ENCODE data around the gene KIFC3.

The KIFC3 gene

DNA sequence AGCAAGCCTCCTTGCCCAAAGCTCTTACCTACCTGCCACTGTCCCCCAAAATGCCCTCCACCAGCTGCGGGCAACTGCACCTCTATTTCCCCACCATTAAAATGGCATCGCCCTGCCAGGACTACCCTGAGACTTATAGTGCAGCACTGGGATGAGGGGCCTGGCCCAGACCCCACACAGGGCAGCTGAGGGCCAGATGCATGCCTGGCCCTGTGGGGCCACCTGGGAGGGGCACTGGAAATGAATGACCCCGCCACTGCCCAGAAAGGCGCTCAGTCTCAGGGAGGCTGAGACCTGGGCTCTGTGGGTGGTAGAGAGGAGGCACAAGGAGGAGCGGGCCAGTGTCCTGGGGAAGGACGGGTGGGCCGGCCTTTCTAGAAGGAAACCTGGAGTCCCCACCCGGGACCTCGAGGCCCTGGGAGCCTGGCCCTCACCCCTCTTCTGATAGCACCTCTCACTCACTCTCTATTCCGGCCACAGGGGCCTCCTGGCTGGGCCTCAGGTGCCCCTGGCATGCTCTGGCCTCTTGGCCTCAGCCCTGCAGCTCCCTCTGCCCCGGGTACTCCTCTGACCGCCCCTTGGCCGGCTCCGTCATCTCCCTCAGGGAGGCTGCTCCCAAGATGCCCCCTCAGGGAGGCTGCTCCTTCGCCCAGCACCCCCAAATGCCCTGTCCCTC is 39.8 kb downstream of the KIFC3 start:
- DNase-seq, result no peak

DNA sequence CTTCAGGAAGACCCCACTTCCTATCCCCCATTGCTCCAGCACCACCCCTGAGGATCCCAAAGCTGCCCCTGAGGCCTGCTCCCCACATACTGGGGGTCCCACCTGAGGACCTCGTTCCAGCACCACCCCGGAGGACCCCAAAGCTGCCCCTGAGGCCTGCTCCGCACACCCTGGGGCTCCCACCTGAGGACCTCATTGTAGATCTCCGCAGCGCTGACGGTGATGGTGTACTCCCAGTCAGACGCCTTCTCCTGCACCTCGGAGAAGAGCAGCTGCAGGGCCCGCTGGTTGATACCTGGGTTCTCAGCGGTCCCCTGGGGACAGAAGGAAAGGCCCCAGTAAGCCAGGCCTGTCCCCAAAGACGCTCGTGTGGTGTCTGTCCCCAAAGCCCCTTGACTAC is 40.3 kb downstream of the KIFC3 start:
- no peak for DNase-seq

GRCh38 chr16:57761301-57761700 is 41.0 kb downstream of the KIFC3 start:
- no peak for DNase-seq

GRCh38 chr16:57760357-57761160 is 41.7 kb downstream of the KIFC3 start:
- no peak for DNase-seq

DNA sequence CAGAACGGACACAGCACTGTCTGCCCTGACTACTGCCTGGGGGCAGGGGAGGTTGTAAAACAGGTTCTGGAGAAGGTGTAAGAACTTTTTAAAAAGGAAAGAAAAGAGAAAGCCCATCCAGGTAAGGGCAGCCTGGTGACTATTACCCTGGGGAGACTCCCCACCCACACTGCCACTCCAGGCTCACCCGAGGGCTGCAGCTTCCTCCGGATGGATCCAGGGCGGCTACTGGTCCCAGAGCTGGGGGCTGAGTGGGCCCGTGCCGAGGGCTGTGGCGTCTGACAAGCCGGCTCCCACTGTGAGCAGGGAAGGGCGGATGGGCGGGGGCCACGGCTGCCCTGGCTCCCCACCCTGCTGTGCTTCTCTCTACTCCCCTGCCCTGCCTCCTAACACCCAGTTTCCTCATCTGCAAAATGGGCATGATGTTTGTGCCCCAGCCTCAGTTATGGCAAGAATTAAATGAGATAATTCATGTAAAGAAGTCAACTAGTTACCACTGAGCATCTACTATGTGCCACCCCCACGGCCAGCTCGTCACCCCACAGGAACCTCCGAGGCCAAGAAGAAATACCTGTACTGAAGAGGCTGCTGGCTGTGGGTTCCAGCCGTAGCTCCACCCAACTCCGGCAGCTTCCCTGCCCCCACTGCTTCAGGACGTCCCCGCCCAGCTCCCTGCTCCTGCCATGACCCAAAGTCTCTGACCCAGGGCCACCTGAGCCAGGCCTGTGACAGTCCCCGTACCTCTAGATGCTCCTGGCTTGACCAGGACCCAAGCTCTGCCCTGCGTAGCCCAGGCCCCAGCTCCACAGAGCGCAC is 42.5 kb downstream of the KIFC3 start:
- DNase-seq, result peak in 1 of 2 donors; percentile 47

GRCh38 chr16:57759131-57759530 is 43.2 kb downstream of the KIFC3 start:
- no peak for DNase-seq

GRCh38 chr16:57758331-57759117 is 43.8 kb downstream of the KIFC3 start:
- peak in 1 of 2 donors; percentile 6 for DNase-seq

DNA sequence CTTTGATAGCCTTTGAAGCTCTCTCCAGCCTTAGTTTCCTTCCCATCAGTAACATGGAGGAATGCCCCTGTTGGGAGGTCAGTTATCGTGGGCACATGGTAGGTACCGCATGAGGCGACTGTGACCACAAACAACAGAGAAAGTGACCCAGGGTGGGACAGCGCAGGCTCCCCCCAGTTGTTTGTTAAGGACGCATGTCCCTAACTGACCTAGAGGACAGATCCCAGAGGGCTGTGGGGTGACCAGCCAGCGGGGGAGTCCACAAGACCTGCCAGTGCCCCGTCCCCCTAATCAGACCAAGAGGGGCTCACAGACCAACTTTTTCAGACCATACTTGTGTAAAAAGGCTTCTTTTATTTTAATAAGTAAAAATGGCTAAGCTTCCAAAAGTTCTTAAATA is 44.4 kb downstream of the KIFC3 start:
- no peak for DNase-seq

DNA sequence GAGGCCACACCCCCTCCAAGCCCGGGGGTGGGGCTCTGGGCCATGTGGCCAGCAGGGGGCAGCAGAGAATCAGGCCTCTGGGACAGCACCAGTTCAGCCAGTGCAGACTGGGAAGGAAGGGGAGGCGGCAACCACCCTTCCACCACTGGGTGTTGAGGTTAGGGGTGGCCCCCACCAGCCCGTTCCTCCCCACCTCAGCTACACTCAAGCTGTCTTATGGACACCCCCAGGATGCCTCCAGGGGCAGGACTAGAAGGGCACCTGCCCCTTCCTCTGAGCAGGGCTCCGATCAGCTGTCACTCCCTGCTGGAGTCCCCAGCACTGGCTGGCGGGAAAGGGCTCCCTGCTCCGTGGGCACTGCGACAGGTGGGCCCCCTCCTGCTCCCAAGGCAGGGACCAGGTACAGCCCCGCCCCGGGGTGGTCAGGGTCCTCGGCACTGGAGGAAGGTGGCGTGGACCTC is 44.9 kb downstream of the KIFC3 start:
- peak; percentile 65 to 98 for DNase-seq

DNA sequence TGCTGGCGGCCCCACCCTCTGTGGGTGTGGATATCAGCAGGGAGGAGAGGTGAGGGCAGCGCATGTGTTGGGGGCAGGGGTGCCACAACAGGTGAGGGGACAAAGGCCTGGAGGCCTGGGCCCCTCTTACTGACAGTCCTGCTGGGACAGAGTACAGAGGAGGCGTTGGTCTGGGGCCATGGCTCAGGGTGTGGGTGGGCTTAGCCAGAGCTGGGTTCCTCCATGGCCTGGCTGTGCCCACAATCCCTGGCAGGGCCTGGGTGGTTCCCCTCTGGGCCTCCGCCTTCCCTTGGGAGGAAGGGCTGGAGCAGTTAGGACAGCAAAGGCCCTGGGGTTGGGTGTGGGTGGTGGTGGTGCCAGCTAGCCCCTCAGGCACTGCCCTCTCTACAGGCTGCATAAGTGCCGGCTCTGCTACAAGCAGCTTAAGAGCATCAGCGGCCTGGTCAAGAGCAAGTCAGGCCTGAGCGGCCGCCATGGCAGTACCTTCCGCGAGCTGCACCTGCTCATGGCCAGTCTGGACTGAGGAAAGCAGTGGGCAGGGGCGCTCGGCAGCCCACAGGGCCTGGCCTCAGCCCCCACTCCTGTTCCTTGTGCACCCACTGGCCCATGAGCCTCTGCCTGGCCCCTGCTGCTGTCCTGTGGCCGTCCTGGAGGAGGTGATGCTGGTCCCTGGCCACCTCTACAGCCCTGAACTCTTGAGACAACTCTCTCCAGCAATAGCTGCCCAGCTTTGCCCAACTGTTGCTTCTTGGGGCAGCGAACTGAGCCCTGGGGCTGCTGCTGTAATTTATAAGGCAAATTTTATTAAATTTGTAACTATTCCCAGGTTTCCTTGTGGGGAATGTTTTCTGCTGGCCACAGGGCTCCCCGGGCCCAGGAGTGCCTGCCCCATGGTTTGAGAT is 45.6 kb downstream of the KIFC3 start:
- DNase-seq, result peak; percentile 16 to 39

- DNase-seq, result no peak
Observed at GRCh38 chr16:57755726-57756423, 46.4 kb downstream of the KIFC3 start.

DNA sequence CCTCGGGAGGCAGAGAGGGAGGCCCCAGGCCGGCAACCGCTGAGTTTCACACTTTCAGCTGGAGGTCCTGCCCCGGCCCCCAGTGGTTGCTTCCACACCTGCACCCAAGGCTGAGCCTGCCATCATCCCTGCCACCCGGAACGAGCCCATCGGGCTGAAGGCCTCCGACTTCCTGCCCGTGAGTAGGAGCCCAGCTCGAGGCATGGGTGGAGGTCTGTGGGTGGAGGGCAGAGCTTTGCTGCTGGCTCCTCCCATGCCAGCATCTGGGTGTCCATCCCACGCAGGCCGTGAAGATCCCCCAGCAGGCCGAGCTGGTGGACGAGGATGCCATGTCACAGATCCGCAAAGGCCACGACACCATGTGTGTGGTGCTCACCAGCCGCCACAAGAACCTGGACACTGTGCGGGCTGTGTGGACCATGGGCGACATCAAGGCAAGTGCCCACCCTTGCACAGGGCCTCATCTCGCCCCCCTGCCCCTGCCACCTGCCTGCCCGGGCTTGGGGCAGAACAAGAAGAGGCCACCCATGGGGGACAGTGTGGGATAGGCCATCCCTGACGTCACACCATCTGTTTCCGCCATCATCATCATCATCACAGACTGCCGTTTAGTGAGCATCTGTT is 47.1 kb downstream of the KIFC3 start:
- no peak for DNase-seq

- no peak for DNase-seq
Observed at GRCh38 chr16:57754354-57755060, 47.8 kb downstream of the KIFC3 start.

DNA sequence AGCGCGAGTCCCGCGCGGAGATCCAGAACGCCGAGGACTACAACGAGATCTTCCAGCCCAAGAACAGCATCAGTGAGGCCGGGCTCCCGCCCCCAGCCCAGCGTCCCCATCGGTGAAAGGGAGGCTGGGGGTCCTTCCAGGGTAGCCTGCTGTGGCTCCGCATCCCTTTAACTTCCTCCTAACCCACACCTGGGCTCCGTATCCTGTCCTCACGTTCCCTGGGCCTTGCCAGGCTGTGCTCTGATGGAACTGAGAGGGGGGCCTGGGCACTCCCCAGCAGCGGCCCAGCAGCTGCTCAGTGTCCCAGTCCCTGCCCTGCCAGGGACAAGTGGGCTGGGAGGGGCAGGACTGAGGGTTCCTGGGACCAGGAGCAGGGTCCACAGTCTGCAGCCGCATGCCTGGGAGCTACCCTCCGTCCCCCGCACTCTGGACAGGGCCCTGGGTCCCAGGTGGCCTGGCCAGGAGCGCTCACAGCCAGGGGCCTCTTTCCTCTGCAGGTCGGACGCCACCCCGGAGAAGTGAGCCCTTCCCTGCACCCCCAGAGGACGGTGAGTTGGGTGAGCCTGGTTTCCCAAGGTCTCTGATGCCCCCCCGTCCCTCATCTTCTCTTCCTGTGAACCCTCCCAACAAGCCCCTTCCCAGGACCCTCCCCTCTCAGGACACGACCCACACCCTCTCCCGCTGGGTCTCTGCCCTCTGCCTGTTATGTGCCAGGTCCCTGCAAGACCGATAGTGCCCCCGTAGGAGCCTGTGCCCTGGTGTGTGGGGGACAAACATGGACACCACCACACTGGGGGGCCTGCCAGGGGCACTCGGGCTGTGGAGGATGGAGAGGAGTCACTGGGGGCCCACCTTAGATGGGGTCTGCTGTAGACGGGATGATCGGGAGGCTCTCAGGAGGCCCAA is 48.6 kb downstream of the KIFC3 start:
- DNase-seq, result no peak

DNA sequence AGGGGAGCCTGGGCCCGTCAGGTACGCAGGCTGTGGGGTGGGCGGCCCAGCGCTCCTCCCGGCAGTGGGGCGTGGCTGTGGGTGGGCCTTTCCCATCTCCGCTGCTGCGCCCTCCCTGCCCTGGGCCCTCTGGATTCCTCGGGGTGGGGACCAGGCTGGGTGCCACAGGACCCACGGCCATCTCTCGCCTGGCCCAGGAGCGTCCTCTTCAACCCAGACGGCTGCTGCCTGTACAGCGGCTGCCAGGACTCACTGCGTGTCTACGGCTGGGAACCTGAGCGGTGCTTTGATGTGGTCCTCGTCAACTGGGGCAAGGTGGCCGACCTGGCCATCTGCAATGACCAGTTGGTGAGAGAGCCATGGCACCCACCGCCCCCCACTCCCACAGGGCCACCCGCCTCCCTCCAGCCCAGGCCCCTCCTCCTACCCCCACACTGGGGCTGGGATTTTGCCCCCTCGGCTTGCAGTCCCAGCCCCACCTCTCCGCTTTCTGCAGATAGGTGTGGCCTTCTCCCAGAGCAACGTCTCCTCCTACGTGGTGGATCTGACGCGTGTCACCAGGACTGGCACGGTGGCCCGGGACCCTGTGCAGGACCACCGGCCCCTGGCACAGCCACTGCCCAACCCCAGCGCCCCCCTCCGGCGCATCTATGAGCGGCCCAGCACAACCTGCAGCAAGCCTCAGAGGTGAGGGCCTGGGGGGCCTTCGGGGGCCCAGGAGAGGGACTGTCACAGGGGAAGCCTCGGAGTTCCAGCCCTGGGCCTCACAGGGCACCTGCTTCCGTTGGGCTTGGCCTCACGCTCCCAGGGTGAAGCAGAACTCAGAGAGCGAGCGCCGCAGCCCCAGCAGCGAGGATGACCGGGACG is 49.5 kb downstream of the KIFC3 start:
- DNase-seq, result no peak

- no peak for DNase-seq
Observed at GRCh38 chr16:57752203-57752580, 50.1 kb downstream of the KIFC3 start.

DNA sequence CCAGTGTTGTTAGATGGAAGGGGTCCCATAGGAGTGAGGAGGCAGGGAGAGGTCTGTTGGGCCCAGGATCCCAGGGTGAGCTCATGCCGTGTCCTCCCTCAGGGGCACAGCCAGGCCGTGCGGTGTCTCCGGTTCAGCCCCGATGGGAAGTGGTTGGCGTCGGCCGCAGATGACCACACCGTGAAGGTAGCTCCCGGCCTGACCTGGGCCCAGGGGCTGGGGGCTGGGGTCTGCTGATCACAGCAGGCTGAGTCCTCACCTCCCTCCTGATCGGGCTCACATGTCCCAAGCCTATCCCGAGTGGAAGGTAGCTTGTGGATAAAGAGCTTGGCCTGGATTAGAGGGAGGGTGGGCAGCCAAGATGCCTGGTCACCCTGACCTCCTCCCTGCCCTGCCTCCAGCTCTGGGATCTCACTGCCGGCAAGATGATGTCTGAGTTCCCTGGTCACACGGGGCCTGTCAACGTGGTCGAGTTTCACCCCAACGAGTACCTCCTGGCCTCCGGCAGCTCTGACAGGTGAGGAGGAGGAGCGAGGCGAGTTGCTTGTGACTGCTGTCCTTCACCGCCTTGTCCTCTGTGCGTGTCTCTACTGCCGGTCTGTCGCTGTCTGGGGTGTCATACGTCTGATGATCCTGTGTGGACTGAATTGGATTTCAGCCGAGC is 50.6 kb downstream of the KIFC3 start:
- DNase-seq, result no peak
